Cardiac fibroblast (primary cell): ENCODE results near the gene SLC66A3.

ENCODE experiments used
- DNase-seq, 2 donors: peaks; one replicate each; pipeline versions ENCODE4 v3.0.0 to v3.0.0-alpha.2; 2010; ENCODE audit warnings: low read depth in 2 of 2
- H3K4me3 ChIP-seq, 2 donors: replicated peaks in 1 of 2; 1 replicate in 1 of 2; 2 replicates in 1 of 2; pipeline ENCODE4 v1.5.1; 2011; ENCODE audit warnings: low read depth in 2 of 2, low read length in 2 of 2, mild to moderate bottlenecking in 2 of 2, moderate library complexity in 1 of 2
- CTCF ChIP-seq: IDR thresholded peaks from one replicate; pipeline ENCODE4 v1.5.1; 2011; ENCODE audit warnings: low read depth, mild to moderate bottlenecking, low read length, inconsistent platforms

The SLC66A3 gene

DNA sequence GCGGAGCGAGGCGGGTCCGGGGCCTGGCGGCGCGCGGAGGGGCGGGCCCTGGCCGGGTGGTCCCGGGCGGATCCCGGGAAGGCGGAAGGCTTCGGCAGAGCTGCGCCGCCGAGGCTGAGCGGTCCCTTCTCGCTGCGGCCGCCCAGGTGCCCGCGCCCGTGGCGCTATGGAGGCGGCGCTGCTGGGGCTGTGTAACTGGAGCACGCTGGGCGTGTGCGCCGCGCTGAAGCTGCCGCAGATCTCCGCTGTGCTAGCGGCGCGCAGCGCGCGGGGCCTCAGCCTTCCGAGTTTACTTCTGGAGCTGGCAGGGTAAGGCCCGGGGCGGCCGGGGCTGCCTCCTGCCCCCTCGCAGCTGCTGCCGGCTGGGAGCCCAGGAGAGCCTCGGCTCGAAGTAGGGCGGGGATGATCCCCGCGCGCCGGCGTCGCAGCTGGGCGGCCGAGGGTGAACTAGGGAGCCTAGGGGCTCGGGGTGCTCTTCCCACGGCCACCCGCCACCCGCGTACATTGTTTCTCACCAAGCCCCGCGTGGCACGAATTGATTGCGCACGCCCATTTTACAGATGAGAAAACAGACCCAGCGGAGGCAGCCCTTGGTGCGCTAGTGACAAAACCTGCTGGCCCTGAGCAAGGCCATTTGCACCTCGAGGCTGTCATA lies at the start of gene SLC66A3:
Gene SLC66A3, plus strand, starts transcription at position 87 of the 655 bp plus-strand sequence. Its CDS starts 80 bp downstream, at position 167.
- peak in 1 of 2 donors; percentile 80 for DNase-seq
- no peak for TF ChIP-seq CTCF

GRCh38 chr2:11109002-11109401 lies 46.3 kb upstream of the SLC66A3 start:
- TF ChIP-seq CTCF, result no peak
- no peak for DNase-seq
- no peak overlapping the region for H3K4me3 ChIP-seq

More for the DNA sequence above, at the start of gene SLC66A3:
- peak within 1 kb of the TSS; percentile 65 to 69 for H3K4me3 ChIP-seq

- no peak overlapping the region for H3K4me3 ChIP-seq
- no peak for DNase-seq
- TF ChIP-seq CTCF, result no peak
These were observed 42.3 kb upstream of the SLC66A3 start for GRCh38 chr2:11112870-11113428.

DNA sequence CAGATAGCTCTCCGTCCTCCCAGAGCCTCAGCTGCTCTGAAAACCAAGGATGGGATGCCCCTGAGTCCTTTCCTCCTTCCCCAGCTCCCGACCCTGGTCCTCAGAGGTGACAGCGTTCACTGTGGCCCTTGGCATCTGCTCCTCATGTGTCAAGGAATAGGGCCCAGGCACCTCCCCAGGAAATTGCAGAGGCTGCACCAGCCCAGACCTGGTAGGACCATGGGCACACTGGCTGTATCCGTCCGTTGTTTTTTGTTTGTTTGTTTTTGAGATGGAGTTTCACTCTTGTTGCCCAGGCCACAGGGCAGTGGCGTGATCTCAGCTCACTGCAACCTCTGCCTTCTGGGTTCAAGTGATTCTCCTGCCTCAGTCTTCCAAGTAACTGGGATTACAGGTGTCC lies 37.5 kb upstream of the SLC66A3 start:
- TF ChIP-seq CTCF, result no peak

GRCh38 chr2:11118761-11119160 lies 36.5 kb upstream of the SLC66A3 start:
- TF ChIP-seq CTCF, result no peak
- DNase-seq, result no peak
- no peak overlapping the region for H3K4me3 ChIP-seq

More for the DNA sequence above, 37.5 kb upstream of the SLC66A3 start:
- no peak overlapping the region for H3K4me3 ChIP-seq
- DNase-seq, result no peak

DNA sequence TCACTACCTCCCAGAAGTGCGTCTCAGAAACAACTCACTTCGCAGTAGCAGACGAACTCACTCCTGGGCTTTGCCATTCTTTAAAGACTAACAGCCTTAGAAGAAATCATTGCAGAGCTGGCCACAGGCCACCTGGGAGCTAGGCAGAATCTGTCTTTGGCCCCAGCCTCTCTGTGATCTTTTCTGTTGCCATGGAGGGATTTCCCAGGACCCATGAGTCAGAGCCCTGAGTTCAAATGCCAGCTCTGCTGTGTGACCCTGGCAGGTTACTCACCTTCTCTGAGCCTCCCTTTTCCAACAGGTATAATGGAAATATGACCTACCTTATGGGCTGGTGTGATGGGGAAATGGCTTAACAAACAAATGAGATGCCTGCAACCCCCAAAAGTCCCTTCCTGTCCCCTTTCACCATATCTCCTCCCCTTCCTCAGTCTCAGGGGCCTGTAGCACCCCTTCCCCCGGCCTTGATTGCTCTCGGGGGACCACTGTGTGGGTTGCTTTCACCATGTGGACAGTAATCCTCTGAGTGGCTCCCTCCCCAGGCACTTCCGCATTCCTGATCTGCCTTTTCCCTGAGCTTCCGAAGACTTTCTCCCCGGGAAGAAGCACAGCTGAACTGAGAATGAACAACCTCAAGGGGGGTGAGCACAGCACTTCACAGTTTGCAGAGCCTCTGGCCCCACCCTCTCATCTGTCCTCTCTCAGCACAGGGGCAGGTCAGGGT lies 34.0 kb upstream of the SLC66A3 start:
- no peak for TF ChIP-seq CTCF
- peak; percentile 17 to 35 for DNase-seq
- H3K4me3 ChIP-seq, result no peak overlapping the region
